ENCODE data around the gene ASIC4.

ASIC4 gene

DNA sequence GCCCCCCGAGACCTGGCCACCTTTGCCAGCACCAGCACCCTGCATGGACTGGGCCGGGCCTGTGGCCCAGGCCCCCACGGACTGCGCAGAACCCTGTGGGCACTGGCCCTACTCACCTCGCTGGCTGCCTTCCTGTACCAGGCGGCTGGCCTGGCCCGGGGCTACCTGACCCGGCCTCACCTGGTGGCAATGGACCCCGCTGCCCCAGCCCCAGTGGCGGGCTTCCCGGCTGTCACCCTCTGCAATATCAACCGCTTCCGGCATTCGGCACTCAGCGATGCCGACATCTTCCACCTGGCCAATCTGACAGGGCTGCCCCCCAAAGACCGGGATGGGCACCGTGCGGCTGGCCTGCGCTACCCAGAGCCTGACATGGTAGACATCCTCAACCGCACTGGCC is 554 bp downstream of the ASIC4 start:
- no peak for DNase-seq (ENCODE audit: low read depth)

- DNase-seq (ENCODE audit: low read depth), result no peak
Measured at GRCh38 chr2:219515874-219516629, 1.8 kb downstream of the ASIC4 start.

- no peak for DNase-seq (ENCODE audit: low read depth)
Measured at GRCh38 chr2:219516888-219517287, 2.6 kb downstream of the ASIC4 start.

DNA sequence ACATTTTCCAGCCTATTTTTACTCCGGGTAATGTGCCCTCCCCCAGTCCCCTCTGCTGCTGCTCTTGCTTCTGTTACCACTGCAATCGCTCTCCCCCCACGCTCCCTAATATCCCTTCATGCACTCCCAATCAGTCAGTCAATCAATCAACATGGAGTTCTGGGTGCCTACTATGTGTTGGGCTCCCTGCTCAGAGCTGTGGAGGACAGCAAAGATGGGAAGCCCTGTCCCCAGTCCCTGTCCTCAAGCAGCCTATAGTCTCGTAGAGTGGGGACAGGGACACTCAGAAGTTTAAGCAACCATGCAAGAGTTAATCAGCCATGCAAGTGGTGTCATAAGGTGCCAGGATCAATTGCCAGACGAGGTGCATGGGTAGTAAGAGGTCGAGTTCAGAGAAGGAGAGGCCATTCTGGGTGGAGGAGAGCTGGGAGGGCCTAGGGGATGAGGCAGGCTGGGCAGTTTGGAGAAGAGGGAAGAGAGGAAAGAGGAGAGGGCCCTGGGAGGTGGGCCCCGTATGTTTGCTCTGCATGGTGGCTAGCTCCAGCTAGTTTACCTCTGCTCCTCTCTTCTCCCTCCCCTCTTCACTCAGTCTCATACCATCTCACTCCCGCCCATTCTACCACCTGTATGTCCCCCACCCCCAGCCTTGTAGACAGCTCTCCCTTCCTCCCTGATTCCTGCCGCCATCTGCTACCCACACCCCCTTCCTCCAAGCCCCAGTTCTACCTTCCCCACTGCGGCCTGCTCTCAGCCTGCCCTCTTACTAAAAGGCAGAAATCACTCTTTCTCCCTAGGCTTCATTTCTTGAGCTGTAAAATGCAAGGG is 3.9 kb downstream of the ASIC4 start:
- DNase-seq (ENCODE audit: low read depth), result no peak

- DNase-seq (ENCODE audit: low read depth), result no peak
Measured at GRCh38 chr2:219519526-219519916, 5.2 kb downstream of the ASIC4 start.

DNA sequence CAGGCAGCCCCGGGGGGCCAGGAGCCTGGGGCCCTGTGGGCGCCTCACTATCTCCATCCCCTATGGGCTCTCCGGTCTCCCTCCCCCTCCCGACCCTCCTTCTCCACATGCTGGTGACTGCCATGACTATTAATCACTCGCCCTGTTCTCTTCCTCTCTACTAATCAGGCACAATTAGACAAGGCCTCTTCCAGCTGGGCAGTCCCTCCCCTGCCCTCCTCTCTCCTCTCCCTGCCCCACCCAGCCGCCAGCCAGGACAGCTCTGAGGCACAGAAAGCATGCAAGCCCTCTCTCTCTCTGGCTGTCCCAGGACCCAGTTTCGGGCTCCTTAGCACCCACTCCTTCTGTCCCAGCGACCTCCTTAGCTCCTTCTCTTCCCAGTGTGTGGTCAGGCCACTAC is 5.8 kb downstream of the ASIC4 start:
- no peak for DNase-seq (ENCODE audit: low read depth)

DNA sequence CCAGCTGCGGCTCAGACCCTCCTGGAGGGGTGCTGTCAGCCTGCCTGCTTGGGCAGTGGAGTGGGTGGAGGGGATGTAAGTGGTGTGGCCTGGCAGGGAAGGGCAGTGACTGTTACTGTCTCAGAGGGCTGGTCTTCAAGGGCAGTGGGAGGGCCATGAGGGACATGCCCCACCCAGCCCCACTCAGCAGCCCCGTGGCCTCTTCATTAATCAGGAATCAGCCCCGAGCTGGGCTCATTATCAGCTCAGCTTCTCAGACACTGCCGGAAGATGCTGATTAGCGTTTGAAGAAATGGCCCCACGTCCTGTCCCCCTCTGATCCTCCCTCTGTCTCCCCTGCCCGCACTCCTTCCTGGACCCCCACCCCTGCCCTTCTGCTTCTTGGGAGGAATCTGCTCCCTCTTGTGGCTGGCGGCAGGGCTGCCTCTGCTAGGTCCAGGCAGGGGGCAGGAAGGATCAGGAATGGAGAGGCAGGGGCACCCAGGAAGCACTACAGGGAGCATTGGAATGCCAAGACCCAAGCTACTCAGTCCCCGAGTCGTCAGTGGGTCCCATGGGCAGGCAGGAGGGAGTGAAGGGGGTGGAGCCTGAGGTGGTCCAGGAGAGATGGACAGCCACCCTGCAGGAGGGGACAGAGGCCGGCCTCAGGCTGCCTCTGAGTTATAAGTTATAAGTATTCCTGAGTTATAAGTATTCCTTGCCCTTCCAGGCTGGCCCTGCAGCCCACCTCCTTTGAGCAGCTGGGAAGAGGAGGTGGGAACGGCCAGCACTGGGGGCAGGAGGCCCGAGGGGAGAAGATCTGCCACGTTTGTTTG is 7.0 kb downstream of the ASIC4 start:
- DNase-seq (ENCODE audit: low read depth), result no peak

- peak; percentile 57 for DNase-seq (ENCODE audit: low read depth)
Measured at GRCh38 chr2:219522111-219523030, 8.1 kb downstream of the ASIC4 start.

DNA sequence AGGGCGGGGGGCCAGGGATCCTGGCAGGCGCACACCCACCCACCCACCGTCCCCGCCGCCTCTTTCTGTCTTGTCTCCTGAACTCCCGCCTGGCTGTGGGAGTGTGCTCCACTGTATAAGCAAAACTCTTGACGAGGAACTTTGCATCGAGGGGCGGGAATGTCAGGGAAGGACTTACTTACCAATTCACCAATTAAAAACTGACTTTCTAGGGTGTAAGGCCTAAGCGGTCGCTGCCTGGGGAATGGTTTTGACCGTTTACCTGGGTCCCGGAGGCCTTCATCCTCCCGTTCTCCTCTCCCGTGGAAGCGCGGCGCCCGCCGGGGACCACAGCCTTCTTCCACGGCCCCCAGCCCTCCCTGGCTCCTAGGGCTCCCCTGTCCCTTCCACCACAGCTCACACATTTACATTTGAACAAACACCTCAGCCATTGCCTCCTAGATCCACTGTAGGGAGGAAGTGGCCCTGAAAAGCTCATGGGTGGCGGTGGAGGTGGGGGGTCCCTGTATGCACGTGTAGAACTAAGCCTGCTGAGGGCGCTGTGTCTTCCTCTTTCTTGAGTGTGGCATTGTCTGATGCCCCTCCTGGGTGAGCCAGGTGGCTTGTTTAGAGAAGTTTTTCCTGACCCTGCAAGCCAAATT is 8.9 kb downstream of the ASIC4 start:
- DNase-seq (ENCODE audit: low read depth), result no peak

GRCh38 chr2:219524817-219525216 is 10.5 kb downstream of the ASIC4 start:
- no peak for DNase-seq (ENCODE audit: low read depth)

- no peak for DNase-seq (ENCODE audit: low read depth)
Measured at GRCh38 chr2:219525533-219526232, 11.4 kb downstream of the ASIC4 start.

GRCh38 chr2:219526320-219527075 is 12.2 kb downstream of the ASIC4 start:
- no peak for DNase-seq (ENCODE audit: low read depth)

DNA sequence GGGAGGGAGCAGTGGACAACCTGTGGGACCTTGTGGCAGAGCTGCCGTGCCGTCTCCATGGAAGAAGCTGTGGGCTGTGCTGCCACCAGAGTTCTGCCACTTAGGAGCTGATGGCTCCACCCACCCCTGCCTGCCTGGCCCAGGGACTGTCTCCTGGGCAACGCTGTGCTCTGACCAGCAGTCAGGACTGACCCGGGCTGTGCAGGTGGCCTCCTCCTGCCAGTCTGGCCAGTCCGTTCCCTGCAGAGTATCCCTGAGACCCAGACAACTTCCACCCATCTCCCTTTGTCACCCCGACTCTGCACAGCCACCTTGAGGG is 12.8 kb downstream of the ASIC4 start:
- no peak for DNase-seq (ENCODE audit: low read depth)

GRCh38 chr2:219527472-219527871 is 13.2 kb downstream of the ASIC4 start:
- DNase-seq (ENCODE audit: low read depth), result no peak

DNA sequence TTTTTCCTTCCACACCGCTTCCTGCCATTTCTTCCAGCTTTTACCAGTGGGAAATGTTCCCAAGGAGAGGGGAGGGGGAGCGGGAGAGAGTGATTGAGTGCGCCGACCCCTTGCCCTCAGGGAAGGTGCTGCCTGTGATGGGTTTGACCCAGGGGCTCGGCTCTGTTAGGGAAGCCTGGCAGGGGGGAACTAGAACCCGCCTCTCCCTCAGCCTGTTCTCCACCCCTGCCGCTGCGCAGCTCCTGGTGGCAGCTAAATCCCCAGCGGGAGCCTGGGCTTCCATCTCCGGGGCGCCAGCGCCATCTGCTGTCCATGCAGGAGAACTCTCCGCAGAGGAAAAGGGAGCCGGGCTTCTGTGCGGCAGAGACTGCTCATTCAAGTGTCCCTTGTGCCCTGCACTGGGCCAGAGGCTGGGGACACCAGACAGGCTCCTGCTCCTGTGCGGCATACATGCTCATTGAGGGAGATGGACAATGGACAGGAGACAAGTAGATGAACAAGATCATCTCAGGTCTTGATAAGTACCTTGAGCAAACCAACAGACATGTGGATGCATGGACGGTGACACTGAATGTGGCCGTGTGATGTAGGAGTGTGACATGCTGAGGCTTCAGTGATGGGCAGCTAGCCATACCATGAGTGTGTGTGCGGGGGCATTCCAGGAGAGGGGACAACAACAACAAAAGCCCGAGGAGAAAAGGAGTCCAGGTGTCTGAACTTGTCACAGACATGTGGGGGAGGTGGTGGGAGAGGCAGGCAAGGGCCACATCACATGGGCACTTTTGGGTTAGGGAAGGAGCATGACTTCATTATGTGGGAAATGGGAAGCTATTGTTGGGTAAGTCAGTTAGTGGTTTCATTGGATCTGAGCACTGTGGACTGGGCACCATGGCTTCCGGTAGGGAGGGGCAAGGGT is 16.0 kb downstream of the ASIC4 start:
- no peak for DNase-seq (ENCODE audit: low read depth)

GRCh38 chr2:219531639-219532377 is 17.5 kb downstream of the ASIC4 start:
- DNase-seq (ENCODE audit: low read depth), result no peak

GRCh38 chr2:219532378-219532649 is 18.0 kb downstream of the ASIC4 start:
- DNase-seq (ENCODE audit: low read depth), result no peak

GRCh38 chr2:219533930-219534661 is 19.8 kb downstream of the ASIC4 start:
- DNase-seq (ENCODE audit: low read depth), result no peak

All from GM04503 (cell line).